ENCODE measurements around the gene RSRC1.

- TF ChIP-seq POLR2AphosphoS5 (IDR thresholded peaks at IDR 0.05; ENCODE audit: low read depth, low read length), result no peak
- no peak for TF ChIP-seq CTCF (IDR thresholded peaks at IDR 0.05)
- TF ChIP-seq TCF7L2 (IDR thresholded peaks at IDR 0.05; ENCODE audit: low read depth, low read length), result no peak
- TF ChIP-seq SIN3A (IDR thresholded peaks at IDR 0.05; ENCODE audit: borderline replicate concordance, insufficient read depth, low read depth, low read length), result no peak
- TF ChIP-seq REST (IDR thresholded peaks at IDR 0.05; ENCODE audit: insufficient read depth in 1 of 2, low read depth in 2 of 2, low read length in 1 of 2), result no peak
Observed at GRCh38 chr3:158407844-158408517, 298.1 kb downstream of the RSRC1 start.
